ENCODE results near the gene PATJ. TPM values are rescaled to one million over a fixed set of nuclear protein-coding genes. Genes with fewer than 3 reads are reported as not detected.

PATJ gene
- polyA plus RNA-seq, 1 of the 3 experiments (the other 2 are of a cell fraction): 3.0 TPM

DNA sequence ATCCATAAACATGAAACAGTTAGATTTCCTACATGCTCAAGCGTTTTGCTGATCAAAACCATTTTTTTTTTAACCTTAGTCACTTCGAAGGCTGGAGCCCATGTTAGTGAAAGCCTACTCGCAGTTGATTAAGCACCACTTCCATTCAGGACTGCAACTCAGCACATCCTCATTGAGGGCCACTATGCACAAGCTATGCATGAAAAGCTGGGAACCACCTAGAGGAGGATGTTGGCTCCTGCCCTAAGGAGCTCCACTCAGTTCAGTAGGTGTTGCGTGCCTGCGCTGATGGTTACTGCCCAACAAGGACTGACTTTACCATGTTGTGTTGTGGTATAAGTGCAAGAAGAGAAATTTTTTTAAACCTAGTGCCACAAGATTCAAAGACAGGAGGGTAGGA is 271.0 kb downstream of the PATJ start:
- ChIA-PET CTCF (interaction anchor here (0.6 to 1.6 kb wide), 4 partner anchors 9 to 70 kb away, joined by 3 to 6 read pairs (median 4); no protein-coding TSS in a partner anchor), POLR2A (no interaction called here)
- Histone ChIP-seq H3K27me3 (ENCODE audit: insufficient read depth) (no peaks in the 10 kb centered on the region), H3K36me3 (replicated peaks in 1 of 2; ENCODE audit: control insufficient read depth in 1 of 2, insufficient read depth in 2 of 2, low read length in 1 of 2) (no peaks in the 10 kb centered on the region), H3K4me2 (no peak overlapping the region), H3K4me1 (ENCODE audit: control insufficient read depth in 1 of 2, insufficient read depth in 2 of 2, low read depth in 1 of 2, low read length in 1 of 2) (no peaks in the 10 kb centered on the region), H3K4me3 (ENCODE audit: low read depth in 2 of 2, low read length in 1 of 2) (no peak overlapping the region), H3K9me3 (no peaks in the 10 kb centered on the region), H3K9ac (no peak overlapping the region), H3K79me2 (ENCODE audit: insufficient read depth) (no peaks in the 10 kb centered on the region), H2AFZ (ENCODE audit: low read depth) (no peak overlapping the region), H3K9me2 (no peaks in the 10 kb centered on the region), H3K27ac (ENCODE audit: low read depth in 2 of 2, low read length in 1 of 2) (no peak overlapping the region), H4K20me1 (ENCODE audit: insufficient read depth) (no peaks in the 10 kb centered on the region), H3F3A (replicated peaks; ENCODE audit: insufficient read depth) (no peaks in the 10 kb centered on the region)
- 91% methylated on average over 5 of the region's 5 CpGs for WGBS (ENCODE audit: low lambda C conversion rate)
- no peak for TF ChIP-seq SIN3A (IDR thresholded peaks at IDR 0.05; ENCODE audit: borderline replicate concordance, low read depth, low read length)
- TF ChIP-seq SMC3 (IDR thresholded peaks at IDR 0.05; ENCODE audit: low read depth, low read length): no peak
- no peak for TF ChIP-seq JUND (IDR thresholded peaks at IDR 0.05)
- TF ChIP-seq CHD2 (IDR thresholded peaks at IDR 0.05; ENCODE audit: low read length, partially characterized antibody): no peak
- TF ChIP-seq, protein P1, sequence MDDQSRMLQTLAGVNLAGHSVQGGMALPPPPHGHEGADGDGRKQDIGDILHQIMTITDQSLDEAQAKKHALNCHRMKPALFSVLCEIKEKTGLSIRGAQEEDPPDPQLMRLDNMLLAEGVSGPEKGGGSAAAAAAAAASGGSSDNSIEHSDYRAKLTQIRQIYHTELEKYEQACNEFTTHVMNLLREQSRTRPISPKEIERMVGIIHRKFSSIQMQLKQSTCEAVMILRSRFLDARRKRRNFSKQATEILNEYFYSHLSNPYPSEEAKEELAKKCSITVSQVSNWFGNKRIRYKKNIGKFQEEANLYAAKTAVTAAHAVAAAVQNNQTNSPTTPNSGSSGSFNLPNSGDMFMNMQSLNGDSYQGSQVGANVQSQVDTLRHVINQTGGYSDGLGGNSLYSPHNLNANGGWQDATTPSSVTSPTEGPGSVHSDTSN (IDR thresholded peaks at IDR 0.05): no peak
- TF ChIP-seq USF2 (IDR thresholded peaks at IDR 0.05; ENCODE audit: borderline replicate concordance, low read depth, low read length): no peak
- TF ChIP-seq FOXJ3 (CRISPR knock-in tag; IDR thresholded peaks at IDR 0.05): no peak
- TF ChIP-seq RFX5 (IDR thresholded peaks at IDR 0.05; ENCODE audit: low read length): no peak
- TF ChIP-seq POLR2AphosphoS5 (IDR thresholded peaks at IDR 0.05; ENCODE audit: low read depth, low read length): no peak
- TF ChIP-seq FOSL2 (IDR thresholded peaks at IDR 0.05; ENCODE audit: borderline replicate concordance, low read depth): no peak
- TF ChIP-seq RCOR1 (IDR thresholded peaks at IDR 0.05; ENCODE audit: low read length): no peak
- no peak for TF ChIP-seq RAD21 (IDR thresholded peaks at IDR 0.05; ENCODE audit: low read length)
- TF ChIP-seq TCF12 (IDR thresholded peaks at IDR 0.05): no peak
- TF ChIP-seq MEF2A (IDR thresholded peaks at IDR 0.05; ENCODE audit: borderline replicate concordance, low read depth): no peak
- TF ChIP-seq, protein P2, sequence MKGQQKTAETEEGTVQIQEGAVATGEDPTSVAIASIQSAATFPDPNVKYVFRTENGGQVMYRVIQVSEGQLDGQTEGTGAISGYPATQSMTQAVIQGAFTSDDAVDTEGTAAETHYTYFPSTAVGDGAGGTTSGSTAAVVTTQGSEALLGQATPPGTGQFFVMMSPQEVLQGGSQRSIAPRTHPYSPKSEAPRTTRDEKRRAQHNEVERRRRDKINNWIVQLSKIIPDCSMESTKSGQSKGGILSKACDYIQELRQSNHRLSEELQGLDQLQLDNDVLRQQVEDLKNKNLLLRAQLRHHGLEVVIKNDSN (IDR thresholded peaks at IDR 0.05; ENCODE audit: borderline replicate concordance, low read depth): no peak
- no peak for TF ChIP-seq YY1 (IDR thresholded peaks at IDR 0.05; ENCODE audit: low read depth)
- no peak for TF ChIP-seq ELF1 (IDR thresholded peaks at IDR 0.05)
- DNase-seq: no peak

DNA sequence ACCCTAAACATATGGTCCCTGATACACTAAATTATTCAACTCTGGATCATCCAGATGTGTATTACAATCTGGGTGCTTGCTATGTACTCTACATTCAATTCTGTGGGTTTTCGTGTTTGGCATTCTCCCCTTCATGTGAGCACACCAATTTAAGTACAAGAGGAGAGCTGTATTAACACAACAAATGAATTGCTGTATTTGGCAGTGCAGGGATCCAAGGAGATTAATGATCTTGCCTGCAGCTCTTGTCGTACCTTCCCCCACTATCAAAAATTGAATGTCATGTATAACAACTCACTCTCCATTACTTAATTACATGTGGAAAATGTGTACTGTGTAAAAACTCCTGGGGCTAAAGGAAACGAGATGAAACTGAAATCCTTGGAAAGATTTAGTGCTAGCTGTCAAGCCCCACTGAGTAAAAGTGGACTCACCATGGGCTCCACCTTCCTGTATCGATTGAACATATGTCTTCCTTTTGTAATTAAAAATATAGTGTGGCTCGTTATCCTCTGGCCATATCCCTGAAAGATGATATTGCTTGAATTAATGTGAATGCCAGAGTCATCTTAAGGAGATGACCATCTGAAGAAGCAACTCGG is 280.2 kb downstream of the PATJ start:
- Histone ChIP-seq H3K9me2 (no peaks in the 10 kb centered on the region), H3K9ac (no peak overlapping the region), H3K4me2 (no peak overlapping the region), H2AFZ (ENCODE audit: low read depth) (no peak overlapping the region), H3K27me3 (ENCODE audit: insufficient read depth) (no peaks in the 10 kb centered on the region), H3K27ac (ENCODE audit: low read depth in 2 of 2, low read length in 1 of 2) (no peak overlapping the region), H3K79me2 (ENCODE audit: insufficient read depth) (no peaks in the 10 kb centered on the region), H3K36me3 (replicated peaks in 1 of 2; ENCODE audit: control insufficient read depth in 1 of 2, insufficient read depth in 2 of 2, low read length in 1 of 2) (no peaks in the 10 kb centered on the region), H3K9me3 (no peaks in the 10 kb centered on the region), H4K20me1 (ENCODE audit: insufficient read depth) (no peaks in the 10 kb centered on the region), H3K4me1 (ENCODE audit: control insufficient read depth in 1 of 2, insufficient read depth in 2 of 2, low read depth in 1 of 2, low read length in 1 of 2) (no peaks in the 10 kb centered on the region; a peak in 2 of 4 replicates), H3F3A (replicated peaks; ENCODE audit: insufficient read depth) (no peaks in the 10 kb centered on the region), H3K4me3 (ENCODE audit: low read depth in 2 of 2, low read length in 1 of 2) (no peak overlapping the region)
- DNase-seq: peak; percentile 10
- 63% methylated on average over 6 of the region's 6 CpGs for WGBS (ENCODE audit: low lambda C conversion rate)
- ChIA-PET CTCF (interaction anchor here (0.9 to 1.5 kb wide), 3 partner anchors 9 to 48 kb away, joined by 3 to 4 read pairs (median 4); no protein-coding TSS in a partner anchor), POLR2A (no interaction called here)
- TF ChIP-seq, protein P1 (IDR thresholded peaks at IDR 0.05): no peak
- TF ChIP-seq MXI1 (IDR thresholded peaks at IDR 0.05; ENCODE audit: low read depth, low read length): no peak
- no peak for TF ChIP-seq FOXM1 (IDR thresholded peaks at IDR 0.05; ENCODE audit: low read depth)
- TF ChIP-seq YY1 (IDR thresholded peaks at IDR 0.05; ENCODE audit: low read depth): no peak
- TF ChIP-seq REST (IDR thresholded peaks at IDR 0.05; ENCODE audit: low read depth, low read length): no peak
- no peak for TF ChIP-seq POLR2AphosphoS5 (IDR thresholded peaks at IDR 0.05; ENCODE audit: low read depth, low read length)
- TF ChIP-seq NFIC (IDR thresholded peaks at IDR 0.05; ENCODE audit: borderline replicate concordance): no peak

All from SK-N-SH (cell line).